HG03025 (cell line): ENCODE data around the gene TIGAR.

Source experiments
- ATAC-seq: cut with Tn5 transposase; IDR thresholded peaks from one replicate; pipeline ENCODE4 v1.9.1; 2021; ENCODE audit warnings: mild to moderate bottlenecking, moderate library complexity; ENCODE audit not compliant: unreplicated experiment, low FRiP score

The TIGAR gene

GRCh38 chr12:4320853-4321701, at the start of gene TIGAR:
TIGAR (plus strand) TSS chr12:4321213; CDS start chr12:4321272, 59 bp downstream.
- peak; percentile 96 for ATAC-seq

GRCh38 chr12:4271717-4272423, 49.1 kb upstream of the TIGAR start:
- ATAC-seq = no peak

GRCh38 chr12:4272424-4273272, 48.4 kb upstream of the TIGAR start:
- ATAC-seq = no peak

GRCh38 chr12:4273273-4273651, 47.8 kb upstream of the TIGAR start:
- ATAC-seq = no peak

GRCh38 chr12:4273652-4274395, 47.2 kb upstream of the TIGAR start, which contains the start of gene CCND2:
CCND2 (plus strand) TSS chr12:4273762; CDS start chr12:4274041, 279 bp downstream.
- ATAC-seq = no peak

- no peak for ATAC-seq
Measured at GRCh38 chr12:4274396-4275015, 46.5 kb upstream of the TIGAR start.

GRCh38 chr12:4275016-4275869, 45.8 kb upstream of the TIGAR start:
- no peak for ATAC-seq

GRCh38 chr12:4275870-4276301, 45.1 kb upstream of the TIGAR start:
- ATAC-seq = no peak

- no peak for ATAC-seq
Measured at GRCh38 chr12:4276524-4277204, 44.3 kb upstream of the TIGAR start.

GRCh38 chr12:4277205-4277543, 43.8 kb upstream of the TIGAR start:
- no peak for ATAC-seq

- no peak for ATAC-seq
Measured at GRCh38 chr12:4277857-4278256, 43.2 kb upstream of the TIGAR start.

- no peak for ATAC-seq
Measured at GRCh38 chr12:4278329-4279197, 42.5 kb upstream of the TIGAR start.

GRCh38 chr12:4279198-4279690, 41.8 kb upstream of the TIGAR start:
- ATAC-seq = no peak

GRCh38 chr12:4280351-4281163, 40.5 kb upstream of the TIGAR start:
- ATAC-seq = no peak

GRCh38 chr12:4281173-4281654, 39.8 kb upstream of the TIGAR start:
- ATAC-seq = no peak
